GM19468 (cell line): Measurements from ENCODE around the gene GRAMD1A.

ENCODE experiments used
- ATAC-seq: cut with Tn5 transposase; IDR thresholded peaks from one replicate; pipeline ENCODE4 v1.9.1; 2021; ENCODE audit warnings: mild to moderate bottlenecking, moderate library complexity, moderate number of reproducible peaks; ENCODE audit not compliant: unreplicated experiment; ENCODE audit errors: extremely low read depth

GRAMD1A gene

DNA sequence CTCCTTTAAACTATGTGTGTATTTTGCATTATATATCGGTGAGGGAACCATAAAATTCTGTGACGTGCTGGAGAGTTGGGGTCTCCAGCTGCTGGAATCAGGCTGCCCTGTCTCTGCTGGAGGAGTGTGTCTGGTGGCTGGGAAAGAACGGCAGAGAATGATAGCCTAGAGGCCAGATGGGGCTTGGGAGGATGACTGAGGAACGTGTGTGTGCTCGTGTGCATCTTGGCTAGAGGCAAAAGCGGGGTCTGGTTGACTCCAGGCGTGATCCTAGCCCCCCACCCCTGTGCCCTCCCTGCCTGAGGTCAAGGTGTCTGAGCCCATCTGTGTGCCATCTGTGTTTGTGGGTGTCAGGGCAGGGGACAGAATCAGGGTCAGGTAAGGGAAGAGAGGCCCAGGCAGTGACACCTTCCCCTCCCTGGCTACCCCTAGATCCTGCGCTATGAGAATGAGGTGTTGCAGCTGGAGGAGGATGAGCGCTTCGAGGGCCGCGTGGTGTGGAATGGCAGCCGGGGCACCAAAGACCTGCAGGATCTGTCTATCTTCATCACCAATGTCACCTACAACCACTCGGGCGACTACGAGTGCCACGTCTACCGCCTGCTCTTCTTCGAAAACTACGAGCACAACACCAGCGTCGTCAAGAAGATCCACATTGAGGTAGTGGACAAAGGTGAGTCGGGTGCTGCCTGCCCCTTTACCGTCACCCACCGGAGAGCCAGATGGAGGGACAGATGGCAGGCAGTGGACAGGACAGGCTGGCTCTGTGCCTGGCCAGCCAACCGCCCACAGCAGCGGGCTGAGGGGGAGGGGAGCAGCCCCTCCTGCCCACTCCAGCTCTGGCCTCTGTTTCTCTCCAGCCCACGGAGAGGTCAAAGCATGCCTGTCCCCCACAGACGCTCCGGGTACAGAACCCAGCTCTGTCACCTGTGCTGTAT lies 33.2 kb downstream of the GRAMD1A start:
- ATAC-seq: no peak

DNA sequence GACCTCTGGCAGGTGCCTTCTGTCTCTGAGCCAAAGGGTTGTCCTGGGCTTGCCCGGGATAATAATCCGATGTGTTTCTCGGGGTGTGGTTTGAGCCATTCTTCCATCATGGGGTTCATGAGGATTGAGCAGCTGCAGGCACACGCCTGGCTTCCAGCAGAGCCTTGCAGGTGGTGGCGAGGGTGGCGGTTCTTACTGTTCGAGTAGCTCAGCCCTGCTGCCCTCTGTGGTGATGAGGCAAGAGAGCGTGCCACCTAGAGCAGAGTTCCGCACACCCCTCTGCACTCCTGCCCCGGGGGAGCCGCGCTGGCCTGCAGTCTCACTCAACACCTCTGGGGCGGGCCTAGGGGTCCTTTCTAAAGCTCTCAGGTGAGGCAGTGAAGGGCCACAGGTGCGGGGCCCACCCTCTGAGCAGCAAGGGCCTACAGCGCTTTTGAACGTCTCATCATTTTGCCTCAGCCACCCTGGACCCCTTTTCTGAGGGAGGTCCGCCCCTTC lies 33.9 kb downstream of the GRAMD1A start:
- no peak for ATAC-seq

- no peak for ATAC-seq
These were observed 34.7 kb downstream of the GRAMD1A start for GRCh38 chr19:35034588-35035382.

- no peak for ATAC-seq
These were observed 37.8 kb downstream of the GRAMD1A start for GRCh38 chr19:35037716-35038622.

- ATAC-seq: no peak
These were observed 38.7 kb downstream of the GRAMD1A start for GRCh38 chr19:35038623-35039512.

DNA sequence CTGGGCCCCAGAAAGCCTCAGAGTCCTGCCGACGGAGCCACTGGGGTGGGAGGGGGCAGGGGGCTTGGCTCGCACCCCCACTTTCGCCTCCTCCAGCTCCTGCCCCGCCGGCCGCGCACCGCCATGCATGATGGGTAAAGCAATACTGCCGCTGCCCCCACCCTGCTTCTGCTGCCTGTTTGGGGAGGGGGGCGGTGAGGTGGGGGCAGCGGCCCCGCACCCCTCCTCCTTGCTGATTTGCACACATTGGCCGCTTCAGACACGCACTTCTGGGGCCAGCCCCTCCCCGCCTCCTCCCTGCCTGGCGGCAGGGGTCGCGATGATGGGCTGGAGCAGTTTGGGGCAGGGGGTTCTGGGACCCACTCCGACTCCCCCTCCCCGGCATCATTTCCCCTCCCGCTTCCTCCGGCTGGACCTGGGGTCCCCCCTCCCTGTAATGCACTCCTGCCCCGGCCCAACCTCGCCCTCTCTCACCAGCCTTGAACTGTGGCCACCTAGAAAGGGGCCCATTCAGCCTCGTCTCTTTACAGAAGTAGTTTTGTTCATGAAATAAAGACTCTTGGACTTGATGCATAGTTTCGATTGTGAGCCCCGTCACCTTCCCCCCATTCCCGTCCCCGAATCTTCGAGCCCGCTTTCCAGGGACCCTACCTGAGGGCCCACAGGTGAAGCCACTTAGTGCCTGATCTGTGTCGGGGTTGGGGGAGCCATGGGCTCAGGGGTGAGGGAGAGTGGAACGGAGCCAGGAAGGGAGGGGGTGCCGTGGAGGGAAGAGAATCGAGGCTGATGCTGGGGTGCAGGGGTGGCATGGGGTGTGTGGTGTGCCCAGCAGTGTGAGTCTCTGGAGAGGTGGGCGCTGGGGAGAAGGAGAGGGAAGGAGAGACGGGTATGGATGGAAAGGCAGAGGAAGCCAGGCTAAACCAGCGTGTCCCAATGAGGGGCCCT lies 40.0 kb downstream of the GRAMD1A start:
- no peak for ATAC-seq

DNA sequence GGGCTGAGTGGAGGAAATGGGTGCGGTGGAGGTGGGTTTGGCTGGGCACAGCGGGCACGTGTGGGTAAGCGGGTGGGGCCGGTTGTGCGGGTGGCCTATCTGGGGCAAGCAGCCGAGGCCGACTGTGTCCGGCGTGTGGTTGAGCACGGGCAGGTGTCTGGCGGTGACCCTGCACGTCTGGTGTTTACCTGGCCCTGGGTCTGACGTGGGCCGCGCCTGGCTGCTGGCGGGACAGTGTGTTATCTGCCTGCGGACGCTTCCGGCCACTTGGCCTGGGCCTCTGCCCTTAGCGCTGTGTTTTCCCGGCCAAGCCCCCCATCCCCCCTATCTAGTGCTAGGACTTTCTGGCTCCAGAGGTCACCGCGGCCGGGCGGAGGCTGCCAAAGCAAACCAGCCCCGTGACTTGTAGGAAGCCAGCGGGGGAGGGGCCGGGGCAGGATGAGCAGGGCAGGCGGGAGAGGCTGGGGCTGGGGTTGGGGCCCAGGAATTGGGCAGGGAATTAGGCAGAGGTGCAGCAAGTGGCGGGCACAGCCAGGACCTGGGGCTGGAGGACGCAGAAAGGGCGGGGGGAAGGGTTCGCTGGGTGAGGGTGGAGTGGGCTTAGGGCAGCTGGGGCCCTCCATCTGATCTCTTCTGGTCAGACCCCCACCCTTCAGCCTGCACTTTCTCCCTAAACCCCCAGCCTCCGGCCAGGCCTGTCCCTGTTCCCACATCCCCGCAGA lies 40.9 kb downstream of the GRAMD1A start:
- ATAC-seq: no peak

DNA sequence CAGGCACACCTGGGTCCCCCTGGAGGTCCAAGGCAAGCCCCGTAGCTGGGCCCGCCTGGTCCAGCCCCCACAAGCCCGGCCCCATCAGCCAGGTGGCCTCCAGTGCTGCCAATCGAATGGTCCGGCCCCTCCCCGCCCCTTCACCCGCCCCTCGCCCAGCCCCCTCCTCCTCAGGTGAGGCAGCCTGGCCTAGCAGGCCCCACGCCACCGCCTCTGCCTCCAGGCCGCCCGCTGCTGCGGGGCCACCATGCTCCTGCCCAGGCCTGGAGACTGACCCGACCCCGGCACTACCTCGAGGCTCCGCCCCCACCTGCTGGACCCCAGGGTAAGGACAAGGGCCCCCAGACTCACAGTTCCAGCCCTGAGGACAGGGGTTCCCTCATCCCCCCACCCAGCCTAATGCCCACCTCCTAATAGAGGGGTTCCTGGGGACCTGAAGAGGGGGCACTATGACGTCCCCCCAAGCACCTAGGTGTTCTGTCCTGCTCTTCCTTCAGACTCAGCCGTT lies 41.5 kb downstream of the GRAMD1A start, which contains the start of gene HPN:
HPN (plus strand) TSS at position 174 of the 508 bp plus-strand sequence. CDS start 786 bp downstream, outside the sequence.
- no peak for ATAC-seq

DNA sequence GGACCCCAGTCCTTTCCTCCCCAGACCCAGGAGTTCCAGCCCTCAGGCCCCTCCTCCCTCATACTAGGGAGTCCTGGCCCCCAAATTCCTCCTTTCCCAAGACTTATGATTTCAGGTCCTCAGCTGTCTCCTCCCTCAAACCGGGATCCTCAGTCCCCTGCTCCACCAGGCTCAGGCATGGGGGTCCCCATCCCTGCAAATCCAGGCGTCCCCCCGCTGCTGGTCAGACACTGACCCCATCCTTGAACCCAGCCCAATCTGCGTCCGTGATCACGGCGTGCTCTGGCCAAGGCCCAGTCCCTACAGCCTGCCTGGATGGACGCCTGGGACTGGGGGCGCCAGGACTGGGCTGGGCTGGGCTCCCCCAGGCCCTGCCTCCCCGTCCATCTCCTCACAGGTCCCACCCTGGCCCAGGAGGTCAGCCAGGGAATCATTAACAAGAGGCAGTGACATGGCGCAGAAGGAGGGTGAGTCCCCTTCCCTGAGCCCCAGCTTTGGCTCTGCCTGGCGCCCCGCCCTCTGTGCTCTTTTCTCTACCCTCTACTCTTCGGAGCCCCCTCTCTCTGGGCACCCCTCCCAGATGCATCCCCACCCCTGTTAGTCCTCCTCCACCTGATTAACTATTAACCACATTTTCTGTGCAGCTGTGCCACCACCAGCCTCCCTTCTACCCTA lies 42.1 kb downstream of the GRAMD1A start:
- ATAC-seq: no peak

- ATAC-seq: no peak
These were observed 43.0 kb downstream of the GRAMD1A start for GRCh38 chr19:35042954-35043604.

DNA sequence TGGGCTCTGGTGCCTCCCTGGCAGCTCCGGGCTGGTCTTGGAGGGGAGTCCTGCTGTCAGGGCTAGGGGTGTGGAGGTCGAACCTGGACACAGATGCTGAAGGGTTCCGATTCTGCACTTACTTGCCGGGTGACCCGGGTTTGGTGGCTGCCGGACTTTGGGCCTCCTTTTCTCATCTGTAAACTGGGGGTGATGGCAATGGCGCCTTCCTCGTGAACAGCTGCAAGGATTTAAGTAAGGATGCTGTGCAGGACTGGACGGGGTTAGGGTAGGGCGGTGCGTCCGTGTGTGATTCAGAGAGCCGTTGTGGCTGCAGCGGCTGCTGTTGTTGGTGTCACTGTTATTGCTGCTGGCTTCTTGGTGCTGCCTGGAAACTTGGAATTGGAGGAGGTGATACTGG lies 43.8 kb downstream of the GRAMD1A start:
- no peak for ATAC-seq

DNA sequence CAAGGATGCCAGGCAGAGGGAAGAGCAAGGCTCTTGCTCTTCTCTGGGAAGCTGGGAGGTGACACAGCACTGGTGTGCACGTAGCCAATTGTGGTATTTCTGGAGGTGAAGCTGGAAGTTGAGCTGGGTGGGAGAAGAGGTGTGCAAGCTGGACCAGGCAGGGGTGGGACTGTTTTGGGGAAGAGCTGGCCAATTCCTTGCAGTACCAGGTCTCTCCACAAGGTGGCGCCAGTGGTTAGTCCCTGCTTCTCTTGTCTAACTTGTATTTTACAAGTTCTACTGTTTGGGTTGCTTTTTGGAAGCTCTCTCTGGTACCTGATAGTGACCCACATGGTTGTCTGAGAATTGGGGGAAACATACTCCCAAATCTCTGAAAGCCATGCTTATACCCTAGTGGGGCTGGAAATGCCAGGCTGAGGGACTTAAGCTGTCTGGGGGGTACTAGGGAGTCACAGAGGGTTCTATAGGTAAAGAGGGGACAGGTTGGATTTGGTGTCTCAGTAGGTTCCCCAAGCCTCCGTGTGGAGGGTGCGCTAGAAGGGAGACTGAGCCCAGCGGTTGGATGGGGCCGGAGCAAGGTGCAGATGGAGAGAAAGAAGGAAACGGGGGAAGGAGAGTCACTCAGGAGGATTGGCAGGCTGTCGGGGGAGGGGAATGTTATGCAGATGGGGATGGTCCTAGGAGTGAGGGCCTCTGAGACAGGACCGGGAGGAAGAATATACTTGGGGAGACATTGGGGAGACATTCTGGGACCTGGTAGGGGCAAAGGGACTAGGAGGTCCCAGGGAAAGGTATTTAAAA lies 44.4 kb downstream of the GRAMD1A start:
- no peak for ATAC-seq

GRCh38 chr19:35045667-35046300 lies 45.7 kb downstream of the GRAMD1A start:
- no peak for ATAC-seq

GRCh38 chr19:35046461-35046860 lies 46.3 kb downstream of the GRAMD1A start:
- ATAC-seq: no peak
